HG03097 (cell line): Measurements from ENCODE around the gene AK5.

Experiments used
- ATAC-seq: cut with Tn5 transposase; IDR thresholded peaks from one replicate; pipeline ENCODE4 v1.9.1; 2021; ENCODE audit not compliant: unreplicated experiment, low FRiP score

AK5 gene

GRCh38 chr1:77571642-77572041 is 289.8 kb downstream of the AK5 start:
- no peak for ATAC-seq

GRCh38 chr1:77579547-77579946 is 297.7 kb downstream of the AK5 start:
- ATAC-seq = no peak

- no peak for ATAC-seq
Measured at GRCh38 chr1:77582905-77583304, 301.1 kb downstream of the AK5 start.

GRCh38 chr1:77583483-77583882 is 301.7 kb downstream of the AK5 start:
- ATAC-seq = no peak

- ATAC-seq = no peak
Measured at GRCh38 chr1:77584884-77585283, 303.1 kb downstream of the AK5 start.

DNA sequence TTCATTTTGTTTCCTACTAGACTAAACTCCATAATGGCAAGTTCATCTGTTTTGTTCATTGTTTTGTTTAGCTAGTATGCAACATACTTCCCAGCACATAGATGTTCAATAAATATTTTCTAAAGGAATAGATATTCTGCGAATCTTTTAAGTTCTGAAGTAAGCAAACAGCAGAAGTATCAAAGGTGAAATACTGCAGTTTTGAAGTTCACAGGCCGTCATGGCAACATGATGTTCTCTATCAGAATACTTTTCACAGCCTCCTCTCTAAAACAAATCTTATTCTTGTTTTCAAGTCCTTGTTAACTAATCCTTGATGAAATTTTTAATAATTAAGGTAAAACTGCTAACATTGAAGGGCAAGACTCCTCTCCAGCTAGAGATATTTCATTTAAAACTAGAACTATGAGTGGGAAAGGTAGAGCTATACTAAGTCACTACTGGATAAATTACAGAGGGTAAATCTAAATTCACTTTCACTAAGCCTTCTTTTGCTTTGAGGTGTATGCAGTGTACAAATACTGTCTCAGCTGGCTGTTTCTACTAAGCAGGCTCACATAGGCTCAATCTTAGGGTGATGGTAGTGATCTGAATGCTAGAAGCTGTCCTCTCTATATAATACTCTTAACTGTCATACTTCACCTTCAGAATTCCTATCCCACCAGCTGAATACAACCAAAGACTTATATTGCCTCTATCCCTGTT is 303.9 kb downstream of the AK5 start:
- ATAC-seq = no peak

GRCh38 chr1:77589231-77589630 is 307.4 kb downstream of the AK5 start:
- no peak for ATAC-seq

DNA sequence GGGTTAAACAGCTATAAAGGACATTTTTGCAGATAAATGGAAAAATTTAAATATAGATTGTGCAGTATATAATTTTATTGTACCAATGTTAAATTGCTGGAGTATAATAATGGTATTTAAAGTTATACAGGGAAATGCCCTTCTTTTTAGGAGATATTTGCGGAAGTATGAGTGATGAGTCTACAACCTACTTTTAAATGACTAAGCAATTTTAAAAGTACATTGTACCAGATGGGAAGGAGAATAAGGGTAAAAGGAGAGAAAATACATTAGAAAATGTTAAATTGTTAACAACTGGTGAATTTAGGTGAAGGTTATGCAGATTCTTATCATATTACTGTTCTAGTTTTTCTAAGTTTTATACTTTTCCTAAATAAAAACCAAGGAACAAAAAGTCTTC is 308.8 kb downstream of the AK5 start:
- ATAC-seq = no peak

GRCh38 chr1:77592906-77593305 is 311.1 kb downstream of the AK5 start:
- ATAC-seq = no peak

DNA sequence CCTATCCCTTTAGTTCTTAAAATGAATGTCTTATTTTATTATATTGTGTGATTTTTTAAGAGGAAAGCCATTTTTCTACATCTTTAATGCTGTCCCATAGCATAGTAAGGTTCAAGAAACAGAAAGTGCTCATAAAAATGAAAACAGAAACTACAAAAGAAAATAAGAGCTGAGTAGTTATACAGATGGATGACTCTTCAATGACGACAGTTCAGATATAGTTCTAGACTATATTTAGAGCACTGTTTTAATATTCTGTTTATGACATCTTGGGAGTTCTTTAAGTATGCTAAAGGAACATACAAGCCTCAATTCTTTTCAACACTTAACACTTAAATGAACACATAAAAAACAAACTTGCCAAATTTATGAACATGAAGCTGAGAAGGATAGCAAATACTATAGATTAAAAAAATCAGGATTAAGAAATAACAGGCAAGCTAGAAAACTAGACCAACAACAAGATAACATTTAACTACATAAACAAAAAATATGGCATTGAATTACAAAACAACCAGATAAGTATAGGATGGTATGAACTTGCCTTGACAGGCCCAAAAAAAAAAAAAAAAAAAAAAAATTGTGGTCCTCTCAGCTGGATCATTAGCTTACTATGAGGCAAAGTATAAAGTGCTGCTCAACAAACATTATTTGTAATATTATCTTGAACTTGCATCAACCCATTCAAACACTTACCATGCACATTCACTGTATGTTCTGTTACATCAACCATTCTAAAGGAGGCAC is 312.7 kb downstream of the AK5 start:
- peak; percentile 88 for ATAC-seq

GRCh38 chr1:77597310-77597709 is 315.5 kb downstream of the AK5 start:
- ATAC-seq = no peak

GRCh38 chr1:77605246-77606026 is 323.6 kb downstream of the AK5 start:
- ATAC-seq = no peak

DNA sequence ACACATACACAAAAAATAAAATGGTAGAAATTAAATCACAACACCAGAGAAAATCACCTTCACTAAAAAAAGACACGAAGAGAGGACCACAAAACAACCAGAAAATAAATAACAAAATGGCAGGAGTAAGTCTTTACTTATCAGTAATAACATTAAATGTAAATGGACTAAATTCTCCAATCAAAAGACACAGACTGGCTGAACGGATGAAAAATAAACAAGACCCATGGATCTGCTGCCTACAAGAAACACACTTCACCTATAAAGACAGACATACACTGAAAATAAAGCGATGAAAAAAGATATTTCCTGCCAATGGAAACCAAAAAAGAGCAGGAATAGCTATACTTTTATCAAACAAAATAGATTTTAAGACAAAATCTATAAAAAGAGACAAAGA is 327.1 kb downstream of the AK5 start:
- no peak for ATAC-seq
